Neural progenitor cell (in vitro differentiated cells): ENCODE data around the gene SPP2. TPM values are rescaled to one million over a fixed set of nuclear protein-coding genes. Genes with fewer than 3 reads are reported as not detected.

ENCODE experiments used
- DNase-seq: peaks from one replicate; pipeline ENCODE4 v3.0.0-alpha.2; 2016; ENCODE audit warnings: low spot score
- H2AFZ ChIP-seq: fragments of 200-600 bp; sonication (generic); replicated peaks from 2 replicates; pipeline ENCODE4 v1.6.1; 2016; ENCODE audit warnings: antibody characterized with exemption
- H3F3A ChIP-seq: fragments of 200-600 bp; sonication (generic); 2 replicates; pipeline ENCODE4 v1.6.1; 2016; ENCODE audit warnings: antibody characterized with exemption, low read depth
- H3K27ac ChIP-seq: fragments of 200-600 bp; sonication (generic); 2 replicates; pipeline ENCODE4 v1.5.1; 2016; ENCODE audit warnings: mild to moderate bottlenecking
- H3K27me3 ChIP-seq: fragments of 200-600 bp; sonication (generic); 2 replicates; pipeline ENCODE4 v1.6.1; 2016; ENCODE audit warnings: mild to moderate bottlenecking, moderate library complexity
- H3K36me3 ChIP-seq: fragments of 200-600 bp; sonication (generic); 2 replicates; pipeline ENCODE4 v1.5.1; 2016
- H3K4me1 ChIP-seq: fragments of 200-600 bp; sonication (generic); 2 replicates; pipeline ENCODE4 v1.6.1; 2016; ENCODE audit warnings: mixed run types
- H3K4me2 ChIP-seq: fragments of 200-600 bp; sonication (generic); 2 replicates; pipeline ENCODE4 v1.6.1; 2016
- H3K4me3 ChIP-seq: fragments of 200-600 bp; sonication (generic); 2 replicates; pipeline ENCODE4 v1.5.1; 2016
- H3K79me2 ChIP-seq: fragments of 200-600 bp; sonication (generic); 2 replicates; pipeline ENCODE4 v1.6.1; 2016; ENCODE audit warnings: low read depth
- H3K9ac ChIP-seq: fragments of 200-600 bp; sonication (generic); 2 replicates; pipeline ENCODE4 v1.6.1; 2016
- H3K9me3 ChIP-seq: fragments of 200-600 bp; sonication (generic); 2 replicates; pipeline ENCODE4 v1.5.1; 2016; ENCODE audit warnings: low read depth
- H4K20me1 ChIP-seq: fragments of 200-600 bp; sonication (generic); 2 replicates; pipeline ENCODE4 v1.6.1; 2016; ENCODE audit warnings: low read depth
- H3K27ac Mint-ChIP-seq: 3 replicates; pipeline ENCODE4 v1.8.0; 2021; ENCODE audit warnings: mixed read lengths
- H3K27me3 Mint-ChIP-seq: 2 replicates; pipeline ENCODE4 v1.8.0; 2022; ENCODE audit warnings: low read depth, mild to moderate bottlenecking, inconsistent platforms, moderate library complexity, mixed read lengths; ENCODE audit not compliant: insufficient read depth
- H3K36me3 Mint-ChIP-seq: 3 replicates; pipeline ENCODE4 v1.8.0; 2021; ENCODE audit warnings: mixed read lengths
- H3K4me1 Mint-ChIP-seq: 3 replicates; pipeline ENCODE4 v1.8.0; 2021; ENCODE audit warnings: mixed read lengths
- H3K4me3 Mint-ChIP-seq: 3 replicates; pipeline ENCODE4 v1.8.0; 2021; ENCODE audit warnings: mild to moderate bottlenecking, moderate library complexity, mixed read lengths
- H3K9me3 Mint-ChIP-seq: 3 replicates; pipeline ENCODE4 v1.8.0; 2020; ENCODE audit warnings: mixed read lengths
- EZH2 ChIP-seq: fragments of 200-600 bp; sonication (generic); IDR thresholded peaks from 2 replicates; pipeline ENCODE4 v1.6.1; 2017; ENCODE audit warnings: antibody characterized with exemption, mild to moderate bottlenecking, moderate library complexity
- EZH2phosphoT487 ChIP-seq: fragments of 200-600 bp; sonication (generic); IDR thresholded peaks from 2 replicates; pipeline ENCODE4 v1.6.1; 2017; ENCODE audit warnings: antibody characterized with exemption
- total RNA-seq: library from RNA; depleted of rRNA; stranded (reverse); fragments of >200 nt; gene quantifications from 2 replicates; pipeline ENCODE4 v1.2.3, GENCODE V29; 2015; ENCODE audit warnings: low replicate concordance
- TF ChIP-seq, protein P1 (sequence below): fragments of 200-600 bp; sonication (generic); IDR thresholded peaks from 2 replicates; pipeline ENCODE4 v1.5.1; 2017; ENCODE audit warnings: antibody characterized with exemption, mild to moderate bottlenecking

Gene SPP2
- total RNA-seq, 1 donor from 2014 or later: not detected

- H3F3A ChIP-seq: no peaks in the 10 kb centered on the region
- H3K27me3 ChIP-seq: no peaks in the 10 kb centered on the region
- TF ChIP-seq, protein P1, sequence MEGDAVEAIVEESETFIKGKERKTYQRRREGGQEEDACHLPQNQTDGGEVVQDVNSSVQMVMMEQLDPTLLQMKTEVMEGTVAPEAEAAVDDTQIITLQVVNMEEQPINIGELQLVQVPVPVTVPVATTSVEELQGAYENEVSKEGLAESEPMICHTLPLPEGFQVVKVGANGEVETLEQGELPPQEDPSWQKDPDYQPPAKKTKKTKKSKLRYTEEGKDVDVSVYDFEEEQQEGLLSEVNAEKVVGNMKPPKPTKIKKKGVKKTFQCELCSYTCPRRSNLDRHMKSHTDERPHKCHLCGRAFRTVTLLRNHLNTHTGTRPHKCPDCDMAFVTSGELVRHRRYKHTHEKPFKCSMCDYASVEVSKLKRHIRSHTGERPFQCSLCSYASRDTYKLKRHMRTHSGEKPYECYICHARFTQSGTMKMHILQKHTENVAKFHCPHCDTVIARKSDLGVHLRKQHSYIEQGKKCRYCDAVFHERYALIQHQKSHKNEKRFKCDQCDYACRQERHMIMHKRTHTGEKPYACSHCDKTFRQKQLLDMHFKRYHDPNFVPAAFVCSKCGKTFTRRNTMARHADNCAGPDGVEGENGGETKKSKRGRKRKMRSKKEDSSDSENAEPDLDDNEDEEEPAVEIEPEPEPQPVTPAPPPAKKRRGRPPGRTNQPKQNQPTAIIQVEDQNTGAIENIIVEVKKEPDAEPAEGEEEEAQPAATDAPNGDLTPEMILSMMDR: no peak
- TF ChIP-seq EZH2phosphoT487: no peak
- TF ChIP-seq EZH2: no peak
- H3K79me2 ChIP-seq: no peaks in the 10 kb centered on the region
- no peaks in the 10 kb centered on the region for H4K20me1 ChIP-seq
- peaks cover 4% of the 10 kb centered on the region for H3K36me3 Mint-ChIP-seq
- no peak overlapping the region for H3K4me3 Mint-ChIP-seq
- H3K4me1 ChIP-seq: no peaks in the 10 kb centered on the region
- no peak overlapping the region for H3K4me3 ChIP-seq
- H3K9me3 ChIP-seq: no peaks in the 10 kb centered on the region
- no peak overlapping the region for H3K27ac ChIP-seq
- H3K27ac Mint-ChIP-seq: no peak overlapping the region
- H3K4me1 Mint-ChIP-seq: peaks cover 20% of the 10 kb centered on the region
- H3K9me3 Mint-ChIP-seq: peaks cover 28% of the 10 kb centered on the region
- no peak overlapping the region for H3K9ac ChIP-seq
- H3K4me2 ChIP-seq: no peak overlapping the region
- no peak for DNase-seq
- no peaks in the 10 kb centered on the region for H3K36me3 ChIP-seq
- H3K27me3 Mint-ChIP-seq: peaks cover 11% of the 10 kb centered on the region
- no peak overlapping the region for H2AFZ ChIP-seq
Observed at GRCh38 chr2:234032279-234032856, 18.1 kb upstream of the SPP2 start.

GRCh38 chr2:234033174-234033573 lies 17.3 kb upstream of the SPP2 start:
- Mint-ChIP-seq H3K4me3 (no peak overlapping the region), H3K27me3 (peaks cover 8% of the 10 kb centered on the region), H3K36me3 (peaks cover 4% of the 10 kb centered on the region), H3K27ac (no peak overlapping the region), H3K4me1 (peaks cover 16% of the 10 kb centered on the region), H3K9me3 (peaks cover 28% of the 10 kb centered on the region)
- H3K36me3 ChIP-seq: no peaks in the 10 kb centered on the region
- H3K79me2 ChIP-seq: no peaks in the 10 kb centered on the region
- H3K4me3 ChIP-seq: no peak overlapping the region
- H4K20me1 ChIP-seq: no peaks in the 10 kb centered on the region
- no peak overlapping the region for H3K27ac ChIP-seq
- H3K4me1 ChIP-seq: no peaks in the 10 kb centered on the region
- no peaks in the 10 kb centered on the region for H3K27me3 ChIP-seq
- H3K4me2 ChIP-seq: no peak overlapping the region
- H3K9me3 ChIP-seq: no peaks in the 10 kb centered on the region
- no peak for DNase-seq
- H3F3A ChIP-seq: no peaks in the 10 kb centered on the region
- TF ChIP-seq EZH2 (no peak), EZH2phosphoT487 (no peak)
- TF ChIP-seq, protein P1: no peak
- no peak overlapping the region for H3K9ac ChIP-seq
- H2AFZ ChIP-seq: no peak overlapping the region

GRCh38 chr2:234033885-234034284 lies 16.6 kb upstream of the SPP2 start:
- H3K9me3 Mint-ChIP-seq: peaks cover 29% of the 10 kb centered on the region
- peaks cover 16% of the 10 kb centered on the region for H3K4me1 Mint-ChIP-seq
- H3K27ac Mint-ChIP-seq: no peak overlapping the region
- Histone ChIP-seq H3K4me3 (no peak overlapping the region), H3K9me3 (no peaks in the 10 kb centered on the region), H3F3A (no peaks in the 10 kb centered on the region), H3K27ac (no peak overlapping the region), H2AFZ (no peak overlapping the region), H3K79me2 (no peaks in the 10 kb centered on the region), H4K20me1 (no peaks in the 10 kb centered on the region), H3K27me3 (no peaks in the 10 kb centered on the region), H3K36me3 (no peaks in the 10 kb centered on the region), H3K4me2 (no peak overlapping the region), H3K4me1 (no peaks in the 10 kb centered on the region), H3K9ac (no peak overlapping the region)
- H3K36me3 Mint-ChIP-seq: peaks cover 2% of the 10 kb centered on the region
- peaks cover 8% of the 10 kb centered on the region for H3K27me3 Mint-ChIP-seq
- TF ChIP-seq EZH2phosphoT487: no peak
- no peak for TF ChIP-seq EZH2
- TF ChIP-seq, protein P1: no peak
- DNase-seq: no peak
- no peak overlapping the region for H3K4me3 Mint-ChIP-seq
